Islet precursor cell (in vitro differentiated cells): Measurements from ENCODE around the gene FOXN4.
A peak's percentile ranks its signal among the peaks of the same experiment; 100 is the strongest.

Experiments used
- DNase-seq: peaks from one replicate; pipeline ENCODE4 v3.0.0-alpha.2; 2018

FOXN4 gene

DNA sequence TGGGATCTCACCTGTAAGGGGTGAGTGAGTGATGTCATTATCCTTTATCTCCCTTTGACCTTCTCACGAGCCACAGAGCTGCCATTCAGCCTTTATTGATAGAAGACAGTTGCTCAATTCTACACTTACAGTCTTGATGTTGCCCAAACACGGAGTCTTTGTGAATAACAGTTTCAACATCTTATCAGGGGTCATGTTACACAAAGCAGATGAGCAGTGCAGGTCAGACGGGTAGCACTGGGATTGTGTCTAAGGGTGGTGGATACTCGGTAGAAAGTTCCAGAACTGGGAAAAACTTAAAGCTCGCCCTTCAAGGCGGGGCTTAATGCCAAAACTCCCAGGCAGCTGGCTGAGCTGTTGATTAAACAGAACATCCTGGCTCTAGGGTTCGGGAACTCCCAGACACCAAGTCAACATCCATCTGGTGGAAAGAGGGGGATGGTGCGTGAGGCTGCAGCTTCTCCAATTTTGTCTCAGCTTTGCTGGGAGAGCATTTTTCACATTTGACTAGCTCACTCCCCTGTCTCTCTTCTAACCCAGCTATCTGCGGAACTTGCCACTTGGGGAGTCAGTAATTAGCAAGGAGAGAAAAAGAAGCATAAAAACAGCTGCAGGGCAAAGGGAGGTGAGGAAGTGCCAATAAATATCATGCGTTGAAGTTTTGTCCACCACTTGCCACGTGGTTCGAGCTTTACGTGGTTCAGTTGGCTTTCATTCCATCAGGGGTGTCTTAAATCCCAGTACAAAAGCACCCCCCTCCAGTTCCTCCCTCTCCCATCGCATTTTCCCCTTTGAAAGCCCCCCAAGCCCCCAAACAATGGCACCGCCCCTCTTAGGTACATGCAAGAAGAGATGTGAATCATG lies 31.0 kb downstream of the FOXN4 start:
- no peak for DNase-seq

DNA sequence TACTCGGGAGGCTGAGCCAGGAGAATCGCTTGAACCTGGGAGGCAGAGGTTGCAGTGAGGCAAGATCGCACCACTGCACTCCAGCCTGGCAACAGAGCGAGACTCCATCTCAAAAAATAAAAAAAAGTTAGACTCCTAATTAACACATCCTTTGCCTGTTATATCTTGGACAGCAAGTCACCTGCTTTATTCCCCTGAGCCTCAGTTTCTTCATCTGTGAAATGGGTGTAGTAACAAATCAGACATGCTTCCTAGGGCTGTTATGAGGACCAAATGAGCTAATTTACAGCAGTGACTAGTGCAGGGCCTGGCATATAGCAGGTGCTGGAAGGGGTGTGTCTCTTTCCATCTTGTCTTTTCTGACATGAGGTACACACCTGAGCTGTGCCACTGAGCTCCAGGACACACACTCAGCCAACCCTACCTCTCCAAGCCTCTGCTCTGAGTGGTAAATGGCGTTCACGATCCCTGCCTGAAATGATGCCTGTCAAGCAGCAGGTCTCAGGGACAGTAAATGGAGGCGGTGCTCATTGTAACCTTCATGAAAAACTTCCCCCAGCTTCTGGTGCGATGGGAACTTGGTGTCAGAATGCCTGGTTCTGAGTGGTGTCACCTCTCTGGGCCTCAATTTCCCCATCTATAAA lies 31.7 kb downstream of the FOXN4 start:
- no peak for DNase-seq

DNA sequence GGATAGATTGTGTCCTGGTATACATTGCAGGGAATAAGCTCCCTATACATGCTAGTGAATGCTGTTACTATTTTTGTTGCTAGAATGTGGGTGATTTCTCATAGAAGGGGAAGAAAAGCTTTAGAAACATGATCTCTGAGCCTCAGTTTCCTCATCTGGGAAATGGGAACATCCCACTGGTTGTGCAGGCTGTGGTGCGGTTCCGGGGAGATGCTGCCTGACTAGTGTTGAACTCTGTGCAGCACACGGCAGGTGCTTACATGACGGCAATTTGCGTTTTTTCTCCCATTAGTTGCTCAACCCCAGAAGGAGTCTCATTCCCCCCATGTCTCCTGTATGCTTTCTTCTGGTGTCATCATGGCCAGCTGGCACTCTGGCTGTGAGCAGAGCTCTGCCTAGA lies 32.9 kb downstream of the FOXN4 start:
- DNase-seq, result no peak

DNA sequence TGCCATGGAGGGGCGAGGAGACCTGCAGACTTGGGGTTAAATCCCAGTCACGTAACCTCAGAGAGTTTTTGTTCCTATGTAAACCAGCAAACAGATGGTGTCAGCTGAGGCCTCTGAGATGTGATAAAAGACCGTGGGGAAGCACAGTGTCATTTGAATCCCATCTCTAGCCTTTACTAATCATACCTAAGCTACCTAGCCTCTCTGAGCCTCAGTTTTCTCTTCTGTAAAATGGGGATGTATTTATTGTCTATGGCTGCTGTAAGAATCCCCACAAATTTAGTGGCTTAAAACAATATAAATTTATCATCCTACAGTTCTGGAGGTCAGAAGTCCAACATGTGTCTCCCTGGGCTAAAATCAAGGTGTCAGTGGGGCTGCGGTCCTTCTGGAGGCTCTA lies 33.9 kb downstream of the FOXN4 start:
- no peak for DNase-seq

DNA sequence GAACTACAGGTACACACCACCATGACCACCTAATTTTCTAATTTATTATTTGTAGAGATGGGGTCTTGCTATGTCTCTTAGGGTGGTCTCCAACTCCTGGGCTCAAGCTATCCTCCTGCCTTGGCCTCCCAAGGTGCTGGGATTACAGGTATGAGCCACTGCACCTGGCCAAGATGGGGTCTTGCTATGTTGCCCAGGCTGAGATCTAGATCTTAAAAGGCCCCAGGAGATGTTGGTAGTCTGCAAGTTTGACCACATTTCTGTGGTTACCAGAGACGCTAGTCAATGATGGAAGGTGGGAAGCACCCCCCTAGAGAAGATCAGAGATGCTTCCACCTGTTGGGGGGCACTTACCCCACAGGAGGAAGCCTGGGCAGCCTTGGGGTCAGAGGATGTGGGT lies 34.7 kb downstream of the FOXN4 start:
- no peak for DNase-seq

DNA sequence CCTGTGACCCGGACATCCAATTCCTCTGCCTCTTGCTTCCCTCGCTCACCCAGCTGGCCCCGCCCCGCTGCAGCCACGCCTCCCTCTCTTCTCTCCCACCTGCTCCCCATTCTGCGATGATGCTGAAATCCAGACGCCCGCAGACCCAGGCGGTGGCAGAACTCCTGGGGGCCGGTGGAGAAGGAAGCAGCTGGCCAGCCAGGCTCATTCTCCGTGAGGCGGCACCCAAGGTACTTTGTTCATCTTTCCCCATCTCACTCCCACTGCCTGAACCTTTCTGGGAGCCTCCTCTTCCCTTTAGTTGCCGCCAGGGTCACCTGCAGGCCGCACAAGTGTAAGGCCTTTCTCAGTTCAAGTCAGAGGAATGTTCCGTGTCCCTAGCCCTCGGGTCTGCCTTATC lies 35.7 kb downstream of the FOXN4 start:
- no peak for DNase-seq

DNA sequence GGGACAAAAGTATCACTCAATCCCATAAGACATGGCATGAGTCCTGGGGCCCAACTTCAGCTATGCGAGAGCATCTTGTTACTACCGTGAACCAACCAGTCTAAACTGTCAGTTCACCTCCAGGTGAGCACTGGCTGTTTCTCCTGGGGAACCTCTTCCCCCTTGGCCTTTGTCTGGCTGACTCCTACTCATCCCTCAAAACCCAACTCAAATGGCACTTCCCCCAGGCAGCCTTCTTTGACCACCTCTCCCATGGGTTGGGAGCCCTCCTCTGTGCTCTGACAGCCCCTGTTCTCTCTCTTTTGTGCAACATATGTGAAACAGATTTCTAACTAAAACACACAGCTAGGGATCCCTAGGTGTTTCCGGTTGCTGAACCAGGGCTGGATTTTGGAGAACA lies 37.7 kb downstream of the FOXN4 start:
- no peak for DNase-seq

DNA sequence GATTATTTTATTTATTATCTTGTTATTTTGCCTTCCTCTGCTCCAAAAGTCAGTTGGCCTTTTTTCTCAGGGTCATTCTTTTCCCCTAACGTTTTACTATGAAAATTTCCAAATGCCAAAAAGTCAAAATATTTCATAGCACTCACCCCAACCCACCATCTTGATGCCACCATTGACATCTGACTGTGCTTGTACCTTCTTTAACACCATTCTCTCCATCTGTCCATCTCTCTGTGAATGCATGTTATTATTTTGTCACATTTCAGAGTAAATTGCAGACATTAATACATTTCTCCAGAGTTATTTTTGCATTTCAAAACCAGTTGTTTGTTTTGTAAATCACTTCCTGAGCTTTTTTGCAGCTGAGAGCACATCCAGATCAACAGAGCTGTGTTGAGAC lies 38.6 kb downstream of the FOXN4 start:
- no peak for DNase-seq

DNA sequence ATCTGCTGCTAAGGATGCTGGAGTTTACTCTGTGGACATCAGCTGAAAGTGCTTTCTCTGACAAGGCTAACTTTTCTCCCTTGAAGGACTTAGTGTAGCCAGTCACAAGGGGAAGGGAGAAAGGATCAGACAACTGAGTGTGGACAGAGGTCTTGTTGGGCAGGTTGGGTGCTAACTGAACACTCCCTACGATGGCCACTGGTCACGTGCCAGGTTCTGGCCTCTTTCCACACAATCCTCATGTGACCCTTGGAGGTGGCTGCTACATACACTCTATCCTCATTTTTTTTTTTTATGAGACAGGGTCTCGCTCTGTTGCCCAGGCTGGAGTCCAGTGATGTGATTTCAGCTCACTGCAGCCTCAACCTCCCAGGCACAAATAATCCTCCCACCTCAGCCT lies 39.7 kb downstream of the FOXN4 start:
- DNase-seq, result no peak

DNA sequence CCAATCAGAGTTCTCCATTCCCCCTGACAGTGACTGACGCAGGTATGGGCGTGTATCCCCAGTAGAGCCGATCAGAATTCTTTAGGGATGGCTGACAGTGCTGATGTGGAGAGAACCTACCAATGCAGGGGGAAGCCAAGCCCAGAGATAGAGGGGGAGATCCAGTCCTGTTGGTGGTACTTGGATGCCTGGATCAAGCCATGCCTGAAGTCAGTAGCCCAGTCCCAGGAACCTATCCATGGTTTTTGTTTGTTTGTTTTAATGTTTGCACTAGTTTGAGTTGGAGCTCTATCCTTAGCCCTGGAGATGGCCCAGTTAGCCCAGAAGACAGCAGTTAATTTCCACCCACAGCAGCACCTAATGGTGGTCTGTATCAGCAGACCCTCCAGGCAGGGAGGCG lies 40.2 kb downstream of the FOXN4 start:
- DNase-seq, result no peak

DNA sequence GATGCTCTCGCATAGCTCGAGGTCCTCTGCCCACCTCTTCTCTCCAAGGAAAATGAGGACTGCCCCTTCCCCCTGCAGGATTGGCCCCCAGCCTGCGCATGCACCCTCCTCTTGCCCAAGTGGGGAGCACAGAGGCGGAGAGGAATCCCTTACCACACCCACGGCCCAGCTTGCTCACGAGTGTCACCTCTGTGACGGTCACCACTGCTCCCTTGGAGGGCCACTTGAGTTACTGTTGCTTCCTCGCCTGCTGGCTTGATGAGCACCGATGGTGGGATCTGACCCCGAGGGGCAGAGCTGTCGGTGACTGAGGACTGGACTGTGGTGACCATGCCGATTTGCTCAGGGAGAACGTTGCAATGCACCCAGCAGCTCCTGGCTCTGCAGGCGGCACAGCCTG lies 41.7 kb downstream of the FOXN4 start:
- no peak for DNase-seq

DNA sequence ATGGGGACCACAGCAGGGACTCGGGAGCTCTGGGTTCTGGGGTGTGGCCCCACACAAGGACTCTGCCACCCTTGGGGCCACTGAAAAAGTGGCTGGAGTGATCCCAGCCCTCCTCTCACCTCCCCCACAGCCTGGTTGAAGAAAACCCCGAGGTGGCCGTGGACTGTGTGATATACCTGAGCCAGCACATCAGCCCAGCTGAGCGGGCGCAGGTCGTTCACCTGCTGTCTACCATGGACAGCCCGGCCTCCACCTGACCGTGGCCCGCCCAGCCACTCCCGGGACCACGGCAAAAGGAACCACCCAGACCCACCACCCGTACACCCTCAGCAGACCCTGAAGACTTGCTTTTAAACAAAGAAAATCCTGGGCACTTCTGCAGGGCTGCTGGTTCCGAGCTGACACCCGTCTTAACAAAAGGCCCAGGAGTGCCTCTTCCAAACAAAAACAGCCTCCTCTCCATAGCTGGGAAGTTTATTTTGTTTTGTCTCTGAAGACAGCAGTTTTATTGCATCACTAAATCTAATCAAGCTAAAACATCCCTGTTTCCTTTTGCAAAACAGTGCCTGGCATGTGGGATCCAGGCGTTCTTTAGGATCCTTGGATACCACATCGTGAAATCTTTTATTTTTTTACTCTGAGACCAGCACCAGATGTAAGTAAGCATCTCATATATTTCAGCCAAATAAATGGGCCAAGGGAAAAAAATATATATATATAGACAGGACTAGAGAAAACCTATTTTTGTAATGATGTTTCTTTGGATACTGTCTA lies 42.8 kb downstream of the FOXN4 start:
- no peak for DNase-seq

DNA sequence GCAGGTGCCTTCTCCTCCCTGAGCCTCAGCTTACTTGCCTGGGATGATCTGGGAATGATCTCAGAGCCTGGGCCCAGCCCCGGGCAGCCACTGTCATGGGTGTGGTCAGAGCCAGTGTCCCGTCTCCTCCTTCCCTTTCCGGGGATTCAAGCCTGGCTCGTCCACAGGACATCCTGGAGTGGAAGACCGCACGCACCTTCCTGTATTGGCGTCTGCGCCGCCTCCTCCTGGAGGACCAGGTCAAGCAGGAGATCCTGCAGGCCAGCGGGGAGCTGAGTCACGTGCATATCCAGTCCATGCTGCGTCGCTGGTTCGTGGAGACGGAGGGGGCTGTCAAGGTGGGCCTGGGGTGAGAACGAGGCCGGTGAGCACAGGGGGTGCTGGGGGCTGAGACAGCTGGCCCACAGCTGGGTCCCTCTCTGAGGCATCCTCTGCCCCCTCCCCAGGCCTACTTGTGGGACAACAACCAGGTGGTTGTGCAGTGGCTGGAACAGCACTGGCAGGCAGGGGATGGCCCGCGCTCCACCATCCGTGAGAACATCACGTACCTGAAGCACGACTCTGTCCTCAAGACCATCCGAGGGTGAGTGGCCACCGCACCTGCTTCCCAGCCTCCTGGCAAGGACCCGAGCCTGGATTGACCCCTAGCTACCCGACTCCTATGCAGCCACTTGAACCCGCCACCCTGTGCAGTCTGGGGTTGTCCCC lies 44.0 kb downstream of the FOXN4 start:
- no peak for DNase-seq

DNA sequence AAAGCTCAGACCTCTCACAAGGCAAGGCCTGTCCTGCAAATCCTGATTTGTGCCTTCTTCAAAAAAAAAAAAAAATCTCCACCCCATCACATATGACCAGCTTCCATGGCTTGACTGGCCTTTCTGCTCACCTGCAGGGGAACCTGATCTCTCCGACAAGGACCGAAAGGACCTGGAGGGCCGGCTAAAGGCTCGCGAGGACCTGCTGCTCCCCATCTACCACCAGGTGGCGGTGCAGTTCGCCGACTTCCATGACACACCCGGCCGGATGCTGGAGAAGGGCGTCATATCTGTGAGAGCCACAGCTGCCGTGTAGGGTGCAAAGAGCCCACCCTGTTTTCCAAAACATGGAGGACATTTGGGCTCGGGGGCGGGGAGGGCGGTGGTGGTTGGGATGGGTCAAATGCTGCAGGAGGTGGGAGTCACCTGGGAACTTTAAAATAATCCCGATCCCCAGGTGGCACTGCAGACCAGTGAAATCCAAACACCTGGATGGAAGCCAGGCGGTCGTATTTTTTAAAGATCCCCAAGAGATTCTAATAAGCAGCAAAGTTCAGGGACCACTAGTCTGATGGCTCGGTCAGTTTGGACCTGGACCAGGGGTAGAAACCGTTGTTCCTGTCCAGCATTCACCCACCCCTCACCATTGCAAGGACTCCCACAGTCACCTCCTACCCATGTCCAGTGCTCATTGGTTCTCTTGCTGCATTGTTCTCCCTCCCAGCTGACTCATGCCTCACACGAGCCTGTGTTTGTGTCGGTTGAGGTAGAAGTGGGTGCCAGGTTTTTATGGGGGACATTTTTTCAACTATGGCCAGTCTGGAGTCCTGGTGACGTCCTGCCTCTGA lies 44.8 kb downstream of the FOXN4 start:
- DNase-seq, result peak; percentile 96

DNA sequence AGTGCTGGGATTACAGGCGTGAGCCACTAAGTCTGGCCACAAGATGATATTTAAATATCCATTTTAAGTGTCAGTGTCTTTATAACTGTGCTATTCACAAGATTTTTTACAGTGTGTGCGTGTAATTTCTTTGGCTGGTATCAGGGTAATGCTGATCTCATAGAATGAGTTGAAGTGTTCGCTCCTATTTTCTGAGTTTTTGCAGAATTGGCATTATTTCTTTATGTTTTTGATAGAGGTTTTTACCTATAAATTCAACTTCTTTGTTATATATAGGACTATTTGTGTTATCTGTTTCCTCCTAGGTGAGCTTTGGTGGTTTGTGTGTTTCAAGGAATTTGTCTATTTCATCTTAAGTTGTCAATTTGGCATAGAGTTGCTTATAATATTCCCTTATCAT lies 45.6 kb downstream of the FOXN4 start:
- no peak for DNase-seq

DNA sequence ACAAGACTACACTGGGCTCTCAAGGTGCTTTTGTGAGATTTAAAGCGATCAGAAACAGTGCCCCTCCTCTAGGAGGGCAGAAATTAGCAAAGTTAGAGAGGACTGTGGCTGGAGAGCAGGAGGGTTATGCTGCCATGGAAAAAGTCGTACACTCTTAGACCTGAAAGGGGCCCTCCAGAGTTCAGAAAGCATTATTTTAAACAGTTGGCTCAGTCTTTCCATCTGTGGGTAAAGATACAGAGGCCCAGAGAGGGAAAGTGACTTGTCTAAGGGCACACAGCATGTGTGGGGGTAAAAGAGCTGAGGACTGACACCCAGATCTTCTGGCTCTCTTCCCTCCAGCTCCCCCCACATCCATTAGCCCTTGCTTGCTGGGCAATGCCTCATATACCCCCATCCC lies 47.1 kb downstream of the FOXN4 start:
- DNase-seq, result no peak

DNA sequence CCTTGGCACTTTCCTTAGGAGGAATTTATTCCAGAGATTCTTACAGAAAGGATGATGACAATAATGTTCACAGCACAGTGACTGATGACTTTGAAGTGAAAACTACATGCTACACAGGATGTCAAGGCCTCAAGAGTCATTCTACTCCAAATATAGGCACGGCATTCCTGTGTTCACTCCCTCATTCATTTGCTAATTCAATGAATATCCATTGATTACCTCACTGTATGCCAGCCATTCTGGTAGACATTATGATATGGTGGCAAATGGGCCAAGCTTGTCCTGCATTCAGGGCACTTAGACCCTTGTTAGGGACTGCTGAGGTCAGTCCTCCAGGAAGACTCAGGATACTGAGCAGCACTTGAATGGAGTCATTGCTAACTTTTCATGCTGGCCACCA lies 48.0 kb downstream of the FOXN4 start:
- DNase-seq, result no peak

DNA sequence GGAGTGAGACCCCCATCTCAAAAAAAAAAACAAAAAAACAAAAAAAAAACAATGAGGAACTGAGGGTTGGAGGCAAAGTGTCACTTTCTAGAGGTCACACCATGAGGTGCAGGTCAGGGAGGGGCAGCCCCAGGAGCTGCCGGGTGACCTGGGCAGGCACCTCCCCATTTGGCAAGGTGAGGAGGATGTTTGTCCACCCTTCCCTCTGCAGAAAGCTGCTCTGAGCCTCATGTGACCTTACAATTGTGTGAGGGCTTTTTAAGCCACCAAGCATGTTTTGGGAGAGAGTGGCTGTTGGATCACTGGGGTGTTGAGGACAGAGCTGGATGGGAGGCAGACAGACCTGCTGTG lies 49.6 kb downstream of the FOXN4 start:
- no peak for DNase-seq

DNA sequence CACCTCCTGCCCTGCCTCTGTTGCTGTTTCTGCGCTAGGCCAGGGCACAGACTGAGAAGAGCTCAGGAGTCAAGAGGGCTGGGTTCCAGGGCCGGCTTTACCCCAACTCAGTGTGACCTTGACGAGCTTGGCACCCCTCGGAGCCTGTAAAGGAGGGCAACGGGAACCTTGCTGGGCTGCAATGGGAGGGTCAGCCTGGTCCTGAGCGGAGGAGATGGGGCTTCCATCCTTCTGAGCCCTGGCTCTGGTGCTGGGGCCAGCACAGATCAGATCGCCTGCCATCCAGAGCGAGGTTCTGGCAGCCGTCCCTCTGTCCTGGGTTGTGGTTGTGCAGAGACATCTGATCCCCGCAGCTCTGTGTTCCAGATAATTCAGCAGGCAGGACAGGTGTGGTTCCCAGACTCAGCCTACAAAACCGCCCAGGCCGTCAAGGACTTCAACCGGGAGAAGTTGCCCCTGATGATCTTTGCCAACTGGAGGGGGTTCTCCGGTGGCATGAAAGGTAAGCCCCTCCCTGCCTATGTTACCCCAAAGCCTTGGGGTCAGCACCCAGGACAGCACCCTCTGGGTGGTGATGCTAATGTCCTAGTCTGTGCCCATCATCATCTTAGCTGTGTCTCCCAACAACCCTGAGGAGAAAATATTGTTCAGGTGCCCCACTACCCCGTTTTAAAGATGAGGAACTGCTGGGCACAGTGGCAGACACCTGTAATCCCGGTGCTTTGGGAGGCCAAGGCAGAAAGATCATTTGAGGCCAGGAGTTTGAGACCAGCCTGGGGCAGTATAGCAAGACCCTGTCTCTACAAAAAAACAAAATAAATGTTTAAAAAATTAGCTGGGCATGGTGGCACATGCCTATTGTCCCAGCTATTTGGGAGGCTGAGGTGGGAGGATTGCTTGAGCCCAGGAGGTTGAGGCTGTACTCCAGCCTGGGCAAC lies 50.2 kb downstream of the FOXN4 start:
- DNase-seq, result no peak

DNA sequence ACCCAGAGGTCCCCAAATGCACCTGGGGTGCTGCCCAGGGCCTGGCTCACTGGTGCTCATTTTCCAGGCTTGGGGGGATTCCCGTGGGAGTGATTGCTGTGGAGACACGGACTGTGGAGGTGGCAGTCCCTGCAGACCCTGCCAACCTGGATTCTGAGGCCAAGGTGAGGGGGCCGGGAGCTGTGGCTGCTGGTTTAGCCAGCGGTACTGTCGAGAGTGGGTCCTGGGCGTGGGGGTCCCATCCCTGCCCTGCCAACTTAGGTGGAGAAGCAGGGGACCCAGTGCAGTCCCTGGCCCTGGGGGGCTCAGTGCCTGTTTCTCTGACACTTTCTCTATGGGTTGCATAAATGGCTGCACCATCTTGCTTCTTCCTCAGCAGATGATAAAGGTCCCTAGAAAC lies 50.9 kb downstream of the FOXN4 start:
- no peak for DNase-seq

DNA sequence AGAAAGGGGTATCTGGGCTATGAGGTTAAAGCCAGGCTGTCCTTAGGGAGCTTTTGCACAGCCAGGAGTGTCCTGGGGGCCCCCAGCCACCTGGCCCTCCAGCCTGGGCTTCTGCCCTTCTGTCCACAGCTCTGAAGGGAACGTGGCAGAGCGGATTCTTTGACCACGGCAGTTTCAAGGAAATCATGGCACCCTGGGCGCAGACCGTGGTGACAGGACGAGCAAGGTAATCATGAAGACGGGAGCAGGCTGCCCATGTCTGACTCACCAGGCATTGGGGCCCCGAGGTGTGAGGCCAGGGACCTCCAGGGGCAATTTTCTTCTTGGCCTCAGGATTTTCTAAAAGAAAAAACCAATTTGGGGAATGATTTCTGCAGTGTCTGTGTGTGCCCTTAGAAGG lies 53.1 kb downstream of the FOXN4 start:
- no peak for DNase-seq
